ENCODE data around the gene KCP. TPM values are rescaled to one million over a fixed set of nuclear protein-coding genes. Genes with fewer than 3 reads are reported as not detected.

KCP gene
- total and polyA plus RNA-seq, 2 donors (not counting 1 experiment from before 2014, with no cell fraction given), result 2.3 to 3.8 TPM

DNA sequence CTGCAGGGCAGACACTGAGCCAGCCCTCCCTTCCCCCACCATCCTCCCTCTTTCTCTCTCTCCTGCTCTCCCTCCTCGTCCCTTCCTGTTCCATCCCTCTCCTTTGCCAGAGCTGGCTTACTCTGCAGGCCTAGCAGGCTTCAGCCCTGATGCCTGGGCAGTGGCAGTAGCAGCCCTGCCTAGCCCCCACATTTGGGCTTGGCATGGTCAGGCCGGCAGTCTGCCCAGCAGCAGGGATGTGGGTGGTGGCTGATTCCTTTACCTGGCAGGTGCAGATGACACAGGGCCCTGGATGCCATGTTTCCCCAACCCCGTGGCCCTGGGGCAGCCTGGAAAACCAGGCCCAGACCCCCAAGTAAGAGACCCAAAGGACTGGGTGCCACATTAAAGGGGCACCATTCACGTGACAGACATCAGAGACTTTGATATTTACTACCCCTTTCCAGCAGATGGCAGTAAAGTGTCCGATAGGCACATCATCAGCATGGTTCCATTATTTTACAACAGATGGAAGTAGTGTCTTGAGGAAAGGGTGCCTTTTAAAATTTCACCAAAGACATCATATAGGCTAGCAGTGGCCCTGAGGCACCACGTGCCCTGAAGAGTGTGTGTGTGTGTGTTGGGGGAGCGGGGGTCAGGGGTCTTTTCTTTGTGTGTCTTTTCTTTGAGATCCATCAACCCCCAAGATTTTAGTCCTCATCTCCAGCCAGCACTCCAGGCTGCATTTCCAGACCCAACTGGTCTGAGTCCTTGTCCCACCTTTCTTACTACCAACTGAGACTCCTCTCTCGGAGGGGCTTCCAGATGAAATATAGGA lies 5.9 kb downstream of the KCP start:
- H3K27ac ChIP-seq (ENCODE audit: low read length in 2 of 2), result no peak overlapping the region
- peak; percentile 85 for TF ChIP-seq CTCF (IDR thresholded peaks at IDR 0.05)
- no peak for TF ChIP-seq EZH2 (IDR thresholded peaks at IDR 0.05; ENCODE audit: borderline replicate concordance, insufficient read depth, low read depth, low read length, poor library complexity, severe bottlenecking)
- POLR2A ChIA-PET, result no interaction called here

More for the DNA sequence above, 5.9 kb downstream of the KCP start:
- Mint-ChIP-seq H3K4me3 (no peak overlapping the region), H3K4me1 (peaks cover 11% of the 10 kb centered on the region), H3K27ac (no peak overlapping the region), H3K27me3 (peaks cover 20% of the 10 kb centered on the region), H3K9me3 (ENCODE audit: insufficient read depth) (no peaks in the 10 kb centered on the region)
- Histone ChIP-seq H3K79me2 (ENCODE audit: control insufficient read depth, insufficient read depth, low read length) (no peaks in the 10 kb centered on the region), H3K27me3 (replicated peaks in 1 of 4; ENCODE audit: control extremely low read depth in 1 of 4, control insufficient read depth in 3 of 4, insufficient read depth in 4 of 4, low read length in 3 of 4) (peaks cover 0 to 15% (median 5%) of the 10 kb centered on the region in 4 experiments), H3K4me2 (replicated peaks; ENCODE audit: low read depth, low read length, poor library complexity, severe bottlenecking) (peak overlapping the region; percentile 39), H2AFZ (ENCODE audit: insufficient read depth, low read depth, low read length, poor library complexity, severe bottlenecking) (peak overlapping the region; percentile 40), H3K36me3 (replicated peaks in 1 of 2; ENCODE audit: control extremely low read depth in 1 of 2, control insufficient read depth in 1 of 2, extremely low read depth in 1 of 2, insufficient read depth in 2 of 2, low read length in 1 of 2) (no peaks in the 10 kb centered on the region), H3K4me1 (ENCODE audit: control insufficient read depth in 2 of 2, insufficient read depth in 2 of 2, low read length in 2 of 2) (peaks cover 3 to 9% of the 10 kb centered on the region in 2 donors), H3K4me3 (ENCODE audit: control extremely low read depth in 1 of 5, extremely low read depth in 1 of 5, insufficient read depth in 1 of 5, low read depth in 2 of 5, low read length in 4 of 5) (no peak overlapping the region), H4K20me1 (ENCODE audit: control insufficient read depth, insufficient read depth, low read length, poor library complexity, severe bottlenecking) (no peaks in the 10 kb centered on the region), H3K9me3 (ENCODE audit: control extremely low read depth in 1 of 3, control insufficient read depth in 2 of 3, insufficient read depth in 1 of 3, low read length in 2 of 3) (peaks cover 0 to 3% (median 3%) of the 10 kb centered on the region in 3 donors), H3K9ac (ENCODE audit: low read length) (no peak overlapping the region)
- peak; percentile 89 for ATAC-seq (ENCODE audit: low read depth)
- CTCF ChIA-PET, result interaction anchor here (0.9 to 2.8 kb wide), 15 partner anchors 10 to 305 kb away, joined by 3 to 28 read pairs (median 4); no protein-coding TSS in a partner anchor
- 48% methylated on average over 3 of the region's 8 CpGs for WGBS (ENCODE audit: insufficient coverage)
- DNase-seq, result peak; percentile 84
- intact Hi-C loops (cut with micrococcal nuclease), result loop anchor here (1.0 to 2.0 kb wide), 4 partner anchors 34 to 187 kb away; no protein-coding TSS in a partner anchor
